GM21390 (cell line): ENCODE measurements around the gene ZNF750.

Experiments
- ATAC-seq: cut with Tn5 transposase; IDR thresholded peaks from one replicate; pipeline ENCODE4 v1.9.1; 2021; ENCODE audit not compliant: unreplicated experiment

Gene ZNF750

DNA sequence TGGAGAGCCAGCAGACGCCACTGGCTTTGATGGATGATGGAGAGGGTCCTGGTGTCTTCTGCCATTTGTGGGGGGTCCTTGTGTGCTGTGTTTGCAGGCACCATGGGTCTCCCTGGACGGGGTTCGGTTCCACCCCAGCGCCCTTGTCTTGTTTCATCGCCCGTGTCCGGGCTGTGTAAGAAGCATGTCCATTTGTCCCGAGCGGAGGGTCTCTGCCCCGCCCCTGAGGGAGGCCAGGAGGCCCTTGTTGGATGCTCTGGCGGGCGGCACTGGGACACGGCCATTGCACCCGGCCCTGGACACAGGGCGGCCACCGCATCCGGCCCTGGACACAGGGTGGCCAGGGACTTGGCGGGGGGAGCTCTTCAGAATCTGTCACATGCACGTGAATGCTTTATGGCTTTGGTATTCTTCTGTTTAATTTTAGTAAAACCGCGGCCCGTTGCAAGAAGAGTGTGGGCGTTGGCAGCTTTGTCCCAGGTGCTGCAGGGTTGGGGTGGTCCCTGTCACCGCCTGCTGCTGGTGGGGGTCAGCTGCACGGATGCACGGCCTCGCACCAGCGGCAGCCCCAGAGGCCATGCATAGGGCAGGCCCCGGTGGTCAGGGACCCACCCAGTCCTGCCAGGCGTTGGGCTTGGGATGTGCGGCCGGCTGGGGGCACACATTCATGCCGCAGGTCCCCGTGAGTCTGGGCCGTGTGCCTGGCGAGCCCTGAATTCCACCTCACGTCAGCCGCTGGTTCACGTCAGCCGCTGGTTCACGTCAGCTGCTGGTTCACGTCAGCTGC lies 21.0 kb upstream of the ZNF750 start:
- no peak for ATAC-seq

GRCh38 chr17:82859431-82860403 lies 19.9 kb upstream of the ZNF750 start:
- ATAC-seq, result no peak

DNA sequence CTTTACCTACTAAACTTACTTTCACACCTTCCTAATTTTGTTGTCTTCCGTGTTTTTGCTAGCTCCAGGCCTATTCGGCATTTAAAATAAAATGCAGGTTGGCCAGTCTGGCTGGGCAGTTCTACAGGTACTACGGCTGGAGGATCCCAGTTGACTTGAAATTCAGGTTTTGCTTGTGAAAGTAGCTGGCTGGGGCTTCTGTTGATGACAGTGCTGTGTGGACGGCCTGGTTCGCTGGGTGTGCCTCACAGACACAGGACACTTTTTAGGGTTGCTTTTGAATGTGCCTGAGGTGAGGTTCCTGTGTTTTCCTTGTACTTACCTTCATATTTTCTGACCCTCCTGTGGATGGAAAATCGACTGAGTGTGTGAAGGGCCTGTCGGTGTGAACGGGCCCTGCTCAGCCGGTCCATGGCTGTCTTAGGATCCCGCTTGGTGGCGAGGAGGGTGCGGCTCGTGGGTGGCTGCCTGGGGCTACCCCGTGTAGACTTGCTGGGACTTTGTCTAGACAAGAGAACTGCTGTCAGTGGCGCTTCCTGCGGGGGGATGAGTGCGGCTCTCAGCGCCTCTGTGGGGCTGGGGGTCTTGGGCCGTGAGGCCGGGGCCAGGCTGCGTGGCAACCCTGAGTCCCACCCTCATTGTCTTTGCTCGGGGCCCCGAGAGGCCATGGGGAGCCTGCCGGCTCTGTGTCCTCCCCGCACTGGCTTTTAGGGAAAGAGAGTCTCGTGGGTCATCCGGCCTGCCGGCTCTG lies 18.7 kb upstream of the ZNF750 start:
- ATAC-seq, result no peak

DNA sequence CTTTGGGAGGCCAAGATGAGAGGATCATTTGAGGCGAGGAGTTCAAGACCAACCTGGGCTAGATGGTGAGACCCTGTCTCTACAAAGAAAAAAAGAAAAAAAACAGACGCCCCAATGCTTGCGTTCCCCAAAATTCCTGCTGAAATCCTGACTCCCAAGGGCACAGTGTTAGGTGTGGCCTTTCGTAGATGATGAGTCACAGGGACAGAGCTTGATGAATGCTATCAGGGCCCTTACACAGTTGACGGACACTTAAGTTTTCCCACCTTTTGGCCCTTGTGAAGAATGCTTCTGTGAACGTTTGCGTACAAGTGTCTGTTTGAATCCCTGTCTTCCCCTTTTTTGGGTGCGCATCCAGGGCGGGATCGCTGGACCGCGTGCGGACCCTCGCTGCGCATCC lies 16.5 kb upstream of the ZNF750 start:
- ATAC-seq, result no peak

- no peak for ATAC-seq
Measured at GRCh38 chr17:82854226-82854625, 14.4 kb upstream of the ZNF750 start.

- no peak for ATAC-seq
Measured at GRCh38 chr17:82851381-82851780, 11.6 kb upstream of the ZNF750 start.

- no peak for ATAC-seq
Measured at GRCh38 chr17:82849076-82849945, 9.5 kb upstream of the ZNF750 start.

DNA sequence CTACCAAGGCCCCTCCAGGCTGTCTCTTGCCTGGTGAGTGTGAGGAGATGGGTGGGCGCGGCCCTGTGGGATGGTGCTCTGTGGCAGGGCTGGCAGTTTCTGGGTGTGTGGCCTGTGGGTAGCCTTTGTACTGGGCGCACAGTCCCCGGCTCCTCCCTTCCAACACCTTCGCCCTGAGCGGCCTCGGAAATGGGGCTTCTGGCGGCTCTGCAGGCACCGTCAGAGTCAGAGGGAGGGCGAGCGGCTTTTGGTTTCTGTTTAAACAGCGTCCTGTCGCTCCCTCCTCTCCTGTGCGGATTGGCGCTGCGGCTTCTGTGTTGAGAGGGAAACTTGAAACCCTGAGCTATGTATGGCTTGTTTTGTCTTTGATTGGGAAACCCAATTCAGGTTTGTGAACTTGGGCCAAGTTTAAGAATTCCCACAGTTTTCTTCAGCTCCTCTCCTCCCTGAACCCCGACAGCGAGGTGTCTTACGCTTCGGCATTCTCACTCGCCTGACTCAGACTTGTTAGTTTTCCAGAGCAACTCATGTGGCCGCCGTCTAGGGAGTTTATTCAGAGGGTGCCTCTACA lies 8.3 kb upstream of the ZNF750 start:
- no peak for ATAC-seq

GRCh38 chr17:82846061-82846691 lies 6.4 kb upstream of the ZNF750 start:
- ATAC-seq, result no peak

- ATAC-seq, result no peak
Measured at GRCh38 chr17:82845163-82845807, 5.5 kb upstream of the ZNF750 start.

DNA sequence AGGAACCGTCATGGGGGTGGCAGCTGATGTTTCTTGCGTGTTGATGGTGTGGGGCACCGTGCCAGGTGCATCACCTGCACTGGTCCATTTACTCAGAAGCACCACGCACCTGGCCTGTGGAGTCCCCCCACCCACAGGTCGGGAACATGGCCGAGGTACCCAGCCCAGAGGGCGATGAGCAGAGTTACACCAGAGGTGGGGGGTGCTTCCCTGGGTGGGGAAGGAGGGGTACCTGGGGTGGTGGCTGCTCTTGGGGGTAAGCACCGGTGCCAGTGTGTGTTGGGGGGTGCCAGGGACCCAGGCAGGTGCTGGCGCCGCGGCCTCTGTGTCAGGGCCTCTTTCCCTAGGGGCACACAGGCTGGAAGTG lies 5.0 kb upstream of the ZNF750 start:
- no peak for ATAC-seq

- ATAC-seq, result no peak
Measured at GRCh38 chr17:82843904-82844680, 4.3 kb upstream of the ZNF750 start.

DNA sequence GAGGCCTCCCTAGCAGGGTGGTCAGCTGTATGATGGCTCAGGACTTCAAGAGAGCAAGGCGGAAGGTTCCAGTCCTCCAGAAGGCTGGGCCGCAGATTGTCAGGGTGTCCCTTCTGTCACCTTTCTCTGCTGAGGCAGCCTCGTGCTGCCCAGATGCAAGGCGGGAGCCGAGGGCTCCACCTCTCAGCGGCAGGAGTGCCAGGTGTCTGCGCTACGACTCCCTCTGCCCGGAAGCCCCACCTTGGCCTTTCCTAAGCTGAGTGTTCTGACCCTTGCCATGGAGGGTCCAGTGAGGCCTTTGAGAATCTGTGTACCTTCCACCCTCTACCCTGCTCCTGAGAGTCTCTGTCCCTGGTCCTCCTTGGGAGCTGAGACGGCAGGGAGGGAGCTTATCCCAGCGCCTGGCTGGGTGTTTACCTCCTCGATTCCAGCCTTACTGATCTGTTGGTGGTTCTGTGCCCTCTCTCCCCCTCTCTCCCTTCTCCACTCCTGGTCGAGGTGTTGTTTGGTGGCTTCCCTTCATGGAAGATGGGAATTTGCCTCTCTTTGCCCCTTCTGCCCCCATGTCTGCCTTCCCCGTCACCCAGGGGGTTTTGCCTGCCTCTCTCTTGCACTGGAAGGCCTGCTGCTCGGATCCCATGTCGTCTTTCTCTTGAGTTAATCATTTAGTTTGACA lies 2.2 kb upstream of the ZNF750 start:
- ATAC-seq, result no peak

DNA sequence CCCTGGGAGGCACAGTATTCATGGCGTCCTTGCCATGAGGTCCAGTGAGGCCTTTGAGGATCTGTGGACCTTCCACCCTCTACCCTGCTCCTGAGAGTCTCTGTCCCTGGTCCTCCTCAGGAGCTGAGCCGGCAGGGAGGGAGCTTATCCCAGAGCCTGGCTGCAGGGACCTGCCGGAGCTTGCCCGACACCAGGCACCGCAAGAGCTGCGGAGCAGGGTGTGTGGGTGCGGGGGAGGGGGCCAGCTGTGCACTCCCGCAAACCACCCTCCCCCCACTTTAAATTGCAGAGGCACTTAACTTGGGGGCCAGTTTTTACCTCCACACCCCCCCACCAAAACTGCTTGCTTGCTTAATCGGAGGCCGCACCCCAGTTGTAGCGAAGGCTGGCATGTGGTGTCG lies 609 bp upstream of the ZNF750 start:
- no peak for ATAC-seq

DNA sequence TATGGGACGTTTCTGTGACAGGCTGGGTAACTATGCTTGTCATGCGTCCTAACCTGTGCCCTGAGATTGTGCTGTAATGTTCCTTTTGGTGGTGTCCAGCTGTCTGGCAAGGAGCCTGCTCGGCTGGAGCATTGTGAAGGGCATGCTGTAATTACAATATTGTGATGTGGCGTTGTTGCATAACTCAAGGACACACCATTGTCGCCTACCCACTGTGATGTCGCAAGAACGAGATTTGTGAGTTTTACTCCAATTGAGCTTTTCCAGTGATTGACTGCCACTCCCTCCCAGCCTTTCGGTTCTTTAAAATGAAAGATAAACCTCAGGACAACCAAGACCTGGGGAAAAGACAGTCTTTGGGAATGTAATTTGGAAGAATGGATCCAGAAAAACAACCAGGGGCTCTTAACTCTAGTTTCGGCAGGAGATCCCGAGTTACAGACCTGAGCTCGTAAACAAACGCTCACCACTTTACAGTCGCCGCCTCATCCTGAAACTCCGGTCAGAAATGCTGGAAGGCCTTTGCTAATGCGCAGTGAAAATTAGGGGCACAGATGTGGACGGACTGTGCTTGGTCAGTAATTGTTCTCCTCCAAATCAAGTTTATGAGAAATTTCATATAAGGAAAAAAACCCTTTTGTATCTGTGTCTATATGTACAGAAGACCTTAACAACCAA lies 1.3 kb downstream of the ZNF750 start:
- ATAC-seq, result no peak

DNA sequence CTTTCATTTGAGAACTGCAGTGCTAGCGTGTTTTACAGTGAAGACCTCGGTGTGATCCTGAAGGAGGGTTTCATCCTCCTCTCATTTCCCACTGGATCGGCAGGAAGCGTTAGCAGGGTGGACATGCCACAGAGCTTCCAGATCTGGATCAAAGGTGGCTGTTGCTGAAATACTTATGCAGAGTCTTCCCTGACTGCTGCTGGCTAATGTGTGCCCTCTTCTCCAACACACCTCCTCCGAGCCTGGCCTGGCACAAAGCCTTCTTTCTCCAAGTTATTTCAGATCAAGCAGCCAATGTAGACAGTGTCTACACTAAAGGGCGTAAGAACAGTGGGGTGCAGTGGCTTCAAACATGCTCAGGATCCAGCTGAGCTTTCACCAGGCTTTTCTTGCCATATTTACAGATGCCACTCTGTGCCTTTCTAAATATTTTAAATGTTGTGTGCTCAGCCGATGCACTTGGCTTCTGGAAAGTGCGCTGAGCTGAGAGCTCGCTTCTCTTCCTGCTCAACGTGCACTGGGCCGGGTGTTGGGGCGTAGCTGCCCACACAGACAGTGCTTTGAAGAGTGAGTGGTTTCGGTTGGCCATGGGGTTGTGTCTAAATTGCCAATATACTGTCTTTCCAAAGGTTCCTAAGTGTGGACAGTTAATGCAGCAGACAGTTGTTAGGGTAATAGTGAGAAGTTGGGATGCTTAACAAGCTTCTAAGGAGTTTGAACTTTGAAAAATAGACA lies 2.1 kb downstream of the ZNF750 start:
- no peak for ATAC-seq
